Purkinje cell (primary cell): ENCODE measurements around the gene PLA2G5. TPM values are rescaled to one million over a fixed set of nuclear protein-coding genes. Genes with fewer than 3 reads are reported as not detected.

Experiments used
- polyA plus RNA-seq: library from polyadenylated mRNA; unstranded; fragments of >200 nt; fragmentation: Nextera tagmentation; gene quantifications from 2 replicates; pipeline ENCODE4 v1.2.1, GENCODE V29; 2014

PLA2G5 gene
- 3.6 and 3.8 TPM in 2 replicates for polyA plus RNA-seq

GRCh38 chr1:20069874-20070273 is at the start of gene PLA2G5:
Gene PLA2G5, plus strand, starts transcription at chr1:20070194. Its CDS starts 14,637 bp downstream, at chr1:20084831.

GRCh38 chr1:20119347-20119746 is 49.4 kb downstream of the PLA2G5 start, which contains the start of gene PLA2G2D:
Gene PLA2G2D, minus strand, starts transcription at chr1:20119536. Its CDS starts 38 bp downstream, at chr1:20119498.

GRCh38 chr1:20138961-20139550 is 69.1 kb downstream of the PLA2G5 start, which contains the start of gene PLA2G2F:
Gene PLA2G2F, plus strand, starts transcription at chr1:20139323. Its CDS starts 105 bp downstream, at chr1:20139428.

Other genes with a start within 250 kb of the PLA2G5 start
- gene OTUD3, start 187.8 kb upstream of the PLA2G5 start, polyA plus RNA-seq, result 1.2 and 3.8 TPM in 2 replicates
- not detected in 2 replicates for gene PLA2G2E, start 146.6 kb upstream of the PLA2G5 start, polyA plus RNA-seq
- gene PLA2G2A, start 90.6 kb upstream of the PLA2G5 start, polyA plus RNA-seq, result not detected in 2 replicates
- gene PLA2G2D, start 49.3 kb downstream of the PLA2G5 start, polyA plus RNA-seq, result 0.55 TPM in 1 of 2 replicates, not detected in the other
- gene PLA2G2F, start 69.1 kb downstream of the PLA2G5 start, polyA plus RNA-seq, result not detected in 2 replicates
- gene UBXN10, start 115.9 kb downstream of the PLA2G5 start, polyA plus RNA-seq, result 0.27 and 1.3 TPM in 2 replicates
- not detected in 2 replicates for gene PLA2G2C, start 116.3 kb downstream of the PLA2G5 start, polyA plus RNA-seq
- gene VWA5B1, start 220.7 kb downstream of the PLA2G5 start, polyA plus RNA-seq, result not detected in 2 replicates